Left kidney (tissue), 2 donors: ENCODE results near the gene TCERG1L. TPM values are rescaled to one million over a fixed set of nuclear protein-coding genes. Genes with fewer than 3 reads are reported as not detected.
"Not testable (repeated sequence)": the region's sequence is repeated elsewhere in the genome, so short reads cannot be mapped to it uniquely, and the experiment has no call there.

Source experiments
- DNase-seq: peaks from one replicate; pipeline ENCODE4 v3.0.0-alpha.2; 2013
- polyA plus RNA-seq: library from polyadenylated mRNA; unstranded; fragments of 120-200 nt; gene quantifications from one replicate; pipeline ENCODE4 v1.2.1, GENCODE V29; 2013; ENCODE audit not compliant: insufficient read length

Gene TCERG1L
- polyA plus RNA-seq, 1 donor: 1.3 TPM

GRCh38 chr10:131143425-131144165, 167.9 kb downstream of the TCERG1L start:
- no peak for DNase-seq

DNA sequence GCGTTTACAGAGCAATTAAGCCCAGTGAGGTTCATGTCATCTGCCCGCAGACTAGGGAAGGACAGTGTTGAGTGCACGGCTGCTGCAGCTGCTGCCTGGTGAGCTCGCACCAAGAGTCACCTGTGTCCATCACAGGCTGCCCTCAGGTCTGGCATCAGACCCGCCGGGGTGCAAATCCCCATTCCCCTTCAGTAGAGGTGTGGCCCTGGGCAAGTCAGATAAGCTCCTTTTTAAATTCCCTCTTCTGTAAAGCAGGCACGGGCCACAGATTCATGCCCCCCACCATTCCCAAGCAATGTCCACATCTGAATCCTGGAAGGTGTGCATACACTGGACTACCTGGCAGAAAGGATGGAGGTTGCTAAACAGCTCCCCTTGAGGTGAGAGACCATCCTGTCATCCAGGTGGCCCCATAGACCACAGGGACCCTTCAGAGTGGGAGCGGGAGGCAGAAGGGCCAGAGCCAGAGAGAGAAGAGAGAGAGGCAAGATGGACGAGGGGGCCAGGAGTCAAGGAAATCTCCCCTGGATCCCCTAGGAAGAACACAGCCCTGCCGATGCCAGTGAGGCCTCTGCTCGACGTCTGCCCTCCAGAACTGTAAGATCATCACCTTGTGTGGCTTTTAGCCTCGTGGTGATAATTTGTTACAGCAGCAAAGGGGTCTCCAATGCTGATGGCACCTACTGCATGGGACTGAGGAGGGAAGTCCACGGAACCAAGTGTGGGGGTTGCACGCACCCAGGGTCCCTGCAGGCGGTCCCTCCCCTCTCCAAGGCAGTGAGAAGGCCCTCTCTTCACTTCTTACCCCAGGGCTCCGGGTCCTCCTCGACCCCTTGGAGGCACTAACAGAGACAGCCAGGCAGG, 168.8 kb downstream of the TCERG1L start:
- no peak for DNase-seq

DNA sequence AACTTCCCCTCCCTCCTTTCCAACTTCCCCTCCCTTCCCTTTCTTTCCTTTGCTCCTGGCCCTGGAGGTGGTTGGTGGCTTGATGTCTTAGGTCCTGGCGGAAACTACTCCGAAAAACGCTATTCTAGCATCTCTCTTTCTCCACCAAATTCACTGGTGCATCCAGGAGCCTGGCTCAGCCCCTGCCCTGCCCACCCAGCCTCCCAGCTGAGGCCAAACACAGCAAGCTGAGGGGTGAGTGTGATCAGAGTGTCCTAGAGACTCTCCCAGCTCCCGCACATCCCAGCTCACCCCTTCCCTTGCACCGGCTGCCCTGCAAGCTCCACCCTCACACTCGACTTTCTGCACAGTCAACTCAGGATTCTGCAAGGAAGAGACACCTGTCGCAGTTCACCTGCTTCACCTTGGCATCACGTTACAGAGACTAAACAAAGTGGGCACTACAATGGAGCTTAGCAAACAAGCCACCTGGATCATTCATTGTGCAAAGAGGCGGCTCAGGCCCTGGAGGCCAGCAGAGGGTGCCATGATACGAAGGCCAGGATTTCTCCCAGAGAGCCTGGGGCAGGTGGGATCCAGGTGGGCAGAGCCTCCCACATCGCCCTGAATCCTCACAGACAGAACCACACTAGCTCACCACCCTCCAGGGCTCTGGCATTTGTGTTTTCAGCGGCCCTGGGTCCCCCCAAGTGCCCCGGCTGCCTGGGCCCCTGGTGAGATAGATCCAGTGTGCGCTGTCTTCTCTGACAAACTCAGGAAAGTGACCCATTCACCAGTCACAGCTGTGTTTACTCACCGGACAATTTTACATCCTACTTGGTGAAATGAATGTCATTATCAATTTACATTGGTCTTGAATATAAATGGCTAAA, 169.6 kb downstream of the TCERG1L start:
- DNase-seq: no peak

- no peak for DNase-seq
Observed at GRCh38 chr10:131141207-131141606, 170.3 kb downstream of the TCERG1L start.

GRCh38 chr10:131140606-131141005, 170.9 kb downstream of the TCERG1L start:
- no peak for DNase-seq

DNA sequence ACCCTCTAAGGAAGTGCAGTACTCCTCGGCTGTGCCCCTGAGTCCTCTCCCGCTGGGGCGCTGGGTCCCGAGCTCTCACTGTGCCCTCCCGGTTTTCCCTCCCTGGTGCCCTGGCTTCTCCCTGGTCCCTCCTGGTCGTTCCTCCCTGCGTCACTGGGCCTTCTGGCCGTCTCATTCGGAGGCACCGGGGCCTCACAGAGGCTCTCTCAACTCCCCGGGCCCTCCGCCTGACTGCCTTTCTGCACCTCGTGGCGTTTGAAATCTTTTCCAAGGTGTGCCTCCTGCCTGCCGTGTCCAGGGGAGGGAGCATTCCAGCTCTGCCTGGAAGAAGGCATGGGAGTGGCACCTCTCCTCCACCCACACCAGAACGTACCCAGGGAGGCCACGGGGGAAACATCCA, 174.3 kb downstream of the TCERG1L start:
- no peak for DNase-seq

GRCh38 chr10:131136336-131136735, 175.2 kb downstream of the TCERG1L start:
- not testable (repeated sequence) for DNase-seq

GRCh38 chr10:131135716-131136115, 175.8 kb downstream of the TCERG1L start:
- no peak for DNase-seq

GRCh38 chr10:131134651-131135050, 176.9 kb downstream of the TCERG1L start:
- DNase-seq: no peak

DNA sequence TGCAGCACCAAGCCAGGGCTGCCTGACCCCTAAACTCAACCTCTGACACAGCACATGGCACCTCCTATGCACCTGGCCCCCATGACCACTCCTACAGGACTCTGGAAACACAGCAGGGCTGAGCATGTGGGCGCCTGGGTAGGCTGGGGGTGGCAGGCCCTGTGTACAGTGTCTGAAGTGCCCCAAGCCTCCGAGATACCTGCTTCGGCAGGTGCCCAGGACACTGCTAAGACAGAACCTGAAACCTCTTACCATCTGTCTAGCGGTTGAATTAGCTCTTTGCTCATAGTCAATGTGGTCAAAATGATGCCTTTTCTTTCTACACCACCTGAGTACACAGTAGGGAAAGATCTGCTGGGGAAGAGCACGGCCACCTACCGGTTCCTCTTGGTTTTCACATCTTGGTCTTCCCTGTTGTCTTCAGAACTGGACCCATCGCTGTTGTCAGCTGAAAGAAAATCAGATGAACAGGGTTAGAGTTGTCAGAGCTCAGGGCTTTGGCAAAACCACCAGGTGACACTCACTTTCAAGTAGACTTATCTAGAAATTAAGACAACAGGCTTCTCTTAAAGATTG, 177.4 kb downstream of the TCERG1L start:
- no peak for DNase-seq

GRCh38 chr10:131132681-131133080, 178.8 kb downstream of the TCERG1L start:
- no peak for DNase-seq

GRCh38 chr10:131131726-131132591, 179.6 kb downstream of the TCERG1L start:
- no peak for DNase-seq

DNA sequence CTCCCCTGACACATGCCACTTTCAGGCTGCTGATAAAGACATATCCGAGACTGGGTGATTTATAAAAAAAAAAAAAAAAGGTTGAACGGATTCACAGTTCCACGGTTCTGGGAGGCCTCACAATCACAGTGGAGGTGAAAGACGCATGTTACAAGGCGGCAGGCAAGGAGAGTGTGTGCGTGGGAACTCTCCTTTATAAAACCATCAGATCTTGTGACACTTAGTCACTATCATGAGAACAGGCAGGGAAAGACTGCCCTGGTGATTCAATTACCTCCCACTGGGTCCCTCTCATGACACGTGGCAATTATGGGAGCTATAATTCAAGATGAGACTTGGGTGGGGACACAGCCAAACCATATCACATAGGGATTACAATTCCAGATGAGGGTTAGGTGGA, 181.5 kb downstream of the TCERG1L start:
- no peak for DNase-seq

DNA sequence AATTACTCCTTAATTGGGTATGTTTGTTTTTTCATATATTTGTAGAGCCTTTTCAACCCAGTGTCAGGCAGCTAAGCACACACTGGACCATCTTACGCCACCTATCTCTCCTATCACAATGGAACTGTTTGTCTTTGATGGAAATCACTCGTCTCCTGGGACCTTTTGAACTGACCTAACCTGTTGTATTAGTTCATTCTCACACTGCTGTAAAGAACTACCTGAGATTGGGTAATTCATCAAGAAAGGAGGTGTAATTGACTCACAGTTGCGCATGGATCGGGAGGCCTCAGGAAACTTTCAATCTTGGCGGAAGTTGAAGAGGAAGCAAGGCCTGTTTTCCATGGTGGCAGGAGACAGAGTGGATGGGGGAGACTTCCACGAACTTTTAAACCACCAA, 182.0 kb downstream of the TCERG1L start:
- DNase-seq: no peak

DNA sequence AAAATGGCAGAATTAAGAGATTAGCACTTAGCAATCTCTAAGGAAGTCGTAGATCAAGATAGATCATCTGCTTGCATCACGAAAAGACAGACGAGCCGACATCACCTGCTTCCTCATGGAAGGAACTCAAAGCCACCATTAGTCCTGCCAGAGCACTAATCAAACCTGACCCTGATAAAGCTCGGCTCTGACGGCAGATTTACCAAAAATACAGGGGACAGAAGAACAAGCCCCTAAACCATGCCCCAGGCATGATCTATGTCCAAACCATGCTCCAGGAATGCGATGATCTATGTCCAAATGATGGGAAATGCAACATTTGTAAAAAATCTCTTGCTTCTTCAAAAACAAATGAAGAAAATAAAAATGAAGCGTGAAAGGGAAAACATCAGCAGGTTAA, 182.8 kb downstream of the TCERG1L start:
- DNase-seq: no peak

- DNase-seq: no peak
Observed at GRCh38 chr10:131127610-131128009, 183.9 kb downstream of the TCERG1L start.

DNA sequence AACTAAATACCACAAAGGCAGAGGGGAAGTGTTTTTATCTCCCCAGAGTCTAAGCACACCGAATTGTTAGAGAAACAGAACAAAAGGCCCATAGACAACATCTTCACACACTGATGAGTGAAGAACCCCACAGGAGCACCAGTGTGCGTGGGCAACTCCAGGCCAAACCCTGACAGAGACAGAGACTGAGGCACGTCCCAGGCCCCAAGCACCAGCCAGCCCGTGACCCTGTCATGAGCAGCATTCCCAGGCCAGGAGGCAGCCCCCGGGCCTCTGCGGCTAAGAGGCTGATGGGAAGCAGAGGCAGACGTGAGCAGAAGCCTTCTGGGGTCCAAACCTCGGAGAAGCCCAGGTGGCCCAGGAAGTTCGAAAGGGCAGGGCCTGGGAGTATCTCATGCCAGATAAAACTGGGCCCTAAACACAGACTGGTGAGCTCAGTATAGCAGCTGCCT, 184.4 kb downstream of the TCERG1L start:
- no peak for DNase-seq

DNA sequence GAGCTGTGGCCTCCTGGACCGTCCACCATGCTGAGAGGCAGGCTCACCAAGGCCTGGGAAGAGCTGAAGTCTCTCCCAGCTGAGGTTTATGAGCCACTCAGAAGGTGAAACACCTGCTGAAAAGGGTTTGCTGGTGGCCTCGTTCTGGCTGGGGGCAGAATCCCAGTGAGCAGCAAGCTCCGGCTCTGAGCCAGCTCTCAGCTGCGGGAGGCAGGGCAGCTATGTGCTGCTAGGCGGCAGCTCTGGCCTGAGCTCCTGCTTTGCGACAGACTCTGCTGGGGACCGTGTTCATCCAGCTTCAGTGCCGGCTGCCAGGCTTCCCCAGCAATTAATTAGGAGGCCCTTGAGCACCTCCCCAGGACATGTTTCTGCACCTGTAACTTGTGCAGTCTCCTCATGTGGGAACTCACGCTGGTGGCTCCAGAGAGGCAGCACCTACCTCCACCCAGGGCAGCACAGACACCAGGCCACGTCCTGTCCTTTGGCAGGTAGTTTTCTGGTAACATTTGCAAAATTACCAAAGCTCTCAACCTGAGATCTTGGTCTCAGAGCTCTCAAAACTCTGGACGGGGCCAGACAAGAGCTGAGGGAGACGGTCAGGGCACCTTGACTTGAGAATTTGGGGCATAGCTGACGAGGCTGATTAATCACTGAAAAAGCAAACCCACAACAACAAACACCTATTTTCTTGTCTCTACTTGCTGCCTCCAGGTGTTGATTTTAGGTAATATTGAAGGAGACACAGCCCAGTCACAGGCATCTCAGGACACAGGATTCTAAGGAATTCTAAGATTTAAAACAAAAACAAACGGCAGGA, 185.0 kb downstream of the TCERG1L start:
- DNase-seq: no peak

- no peak for DNase-seq
Observed at GRCh38 chr10:131125511-131126225, 185.9 kb downstream of the TCERG1L start.
